ENCODE data around the gene ALG6. TPM values are rescaled to one million over a fixed set of nuclear protein-coding genes. Genes with fewer than 3 reads are reported as not detected.
"Not testable (repeated sequence)": the region's sequence is repeated elsewhere in the genome, so short reads cannot be mapped to it uniquely, and the experiment has no call there.

The ALG6 gene
- total RNA-seq, 1 donor from 2014 or later, result 11.0 TPM

GRCh38 chr1:63411066-63411465, 43.6 kb downstream of the ALG6 start:
- DNase-seq (ENCODE audit: extremely low read depth, low read depth, low spot score), result no peak

GRCh38 chr1:63413394-63413793, 46.0 kb downstream of the ALG6 start:
- no peak for DNase-seq (ENCODE audit: extremely low read depth, low read depth, low spot score)

- DNase-seq (ENCODE audit: extremely low read depth, low read depth, low spot score), result no peak
Measured at GRCh38 chr1:63414691-63415365, 47.4 kb downstream of the ALG6 start.

- no peak for DNase-seq (ENCODE audit: extremely low read depth, low read depth, low spot score)
Measured at GRCh38 chr1:63418101-63418500, 50.7 kb downstream of the ALG6 start.

- not testable (repeated sequence) for DNase-seq (ENCODE audit: extremely low read depth, low read depth, low spot score)
Measured at GRCh38 chr1:63420746-63421145, 53.3 kb downstream of the ALG6 start.

- no peak for DNase-seq (ENCODE audit: extremely low read depth, low read depth, low spot score)
Measured at GRCh38 chr1:63423649-63424048, 56.2 kb downstream of the ALG6 start.

- peak; percentile 14 for DNase-seq (ENCODE audit: extremely low read depth, low read depth, low spot score)
Measured at GRCh38 chr1:63428815-63429214, 61.4 kb downstream of the ALG6 start.

GRCh38 chr1:63429281-63429680, 61.9 kb downstream of the ALG6 start:
- DNase-seq (ENCODE audit: extremely low read depth, low read depth, low spot score), result no peak

- DNase-seq (ENCODE audit: extremely low read depth, low read depth, low spot score), result no peak
Measured at GRCh38 chr1:63435161-63435560, 67.7 kb downstream of the ALG6 start.

- DNase-seq (ENCODE audit: extremely low read depth, low read depth, low spot score), result no peak
Measured at GRCh38 chr1:63442141-63442475, 74.7 kb downstream of the ALG6 start.

- no peak for DNase-seq (ENCODE audit: extremely low read depth, low read depth, low spot score)
Measured at GRCh38 chr1:63448731-63449246, 81.4 kb downstream of the ALG6 start.

- DNase-seq (ENCODE audit: extremely low read depth, low read depth, low spot score), result no peak
Measured at GRCh38 chr1:63450416-63450815, 83.0 kb downstream of the ALG6 start.

- no peak for DNase-seq (ENCODE audit: extremely low read depth, low read depth, low spot score)
Measured at GRCh38 chr1:63453232-63453631, 85.8 kb downstream of the ALG6 start.

- no peak for DNase-seq (ENCODE audit: extremely low read depth, low read depth, low spot score)
Measured at GRCh38 chr1:63454269-63454668, 86.8 kb downstream of the ALG6 start.

- DNase-seq (ENCODE audit: extremely low read depth, low read depth, low spot score), result no peak
Measured at GRCh38 chr1:63458750-63459149, 91.3 kb downstream of the ALG6 start.

GRCh38 chr1:63461661-63462230, 94.3 kb downstream of the ALG6 start:
- DNase-seq (ENCODE audit: extremely low read depth, low read depth, low spot score), result no peak

GRCh38 chr1:63463248-63463647, 95.8 kb downstream of the ALG6 start:
- DNase-seq (ENCODE audit: extremely low read depth, low read depth, low spot score), result peak; percentile 71

GRCh38 chr1:63466181-63466580, 98.8 kb downstream of the ALG6 start:
- DNase-seq (ENCODE audit: extremely low read depth, low read depth, low spot score), result no peak

GRCh38 chr1:63466759-63467158, 99.3 kb downstream of the ALG6 start:
- no peak for DNase-seq (ENCODE audit: extremely low read depth, low read depth, low spot score)

- DNase-seq (ENCODE audit: extremely low read depth, low read depth, low spot score), result not testable (repeated sequence)
Measured at GRCh38 chr1:63468683-63469082, 101.3 kb downstream of the ALG6 start.

GRCh38 chr1:63475761-63476160, 108.3 kb downstream of the ALG6 start:
- DNase-seq (ENCODE audit: extremely low read depth, low read depth, low spot score), result no peak

GRCh38 chr1:63480057-63480456, 112.6 kb downstream of the ALG6 start:
- no peak for DNase-seq (ENCODE audit: extremely low read depth, low read depth, low spot score)

GRCh38 chr1:63486629-63487028, 119.2 kb downstream of the ALG6 start:
- DNase-seq (ENCODE audit: extremely low read depth, low read depth, low spot score), result no peak

Measured in glomerular endothelial cell (primary cell).